Activated CD4-positive, alpha-beta memory T cell treated with anti-CD3 and anti-CD28 coated beads for 36 hours (primary cell): Measurements from ENCODE around the gene ACACB. TPM values are rescaled to one million over a fixed set of nuclear protein-coding genes. Genes with fewer than 3 reads are reported as not detected.

Experiments used
- CTCF ChIA-PET: fragments of 350-600 bp; sonication (Branson Sonifier 250); formaldehyde crosslinking; loops from one replicate; lab custom pipeline; 2021; ENCODE audit warnings: antibody characterized with exemption, inconsistent platforms; lab: Charles Lee
- POLR2A ChIA-PET: fragments of 350-600 bp; sonication (Branson Sonifier 250); formaldehyde crosslinking; loops from one replicate; lab custom pipeline; 2021; ENCODE audit warnings: antibody characterized with exemption; lab: Charles Lee
- DNase-seq: peaks from one replicate; pipeline ENCODE4 v3.0.0-alpha.2; 2020
- H3K27ac Mint-ChIP-seq: one replicate; pipeline ENCODE4 v1.8.0; 2021; ENCODE audit warnings: mixed read lengths
- H3K27me3 Mint-ChIP-seq: one replicate; pipeline ENCODE4 v1.8.0; 2021; ENCODE audit warnings: mixed read lengths
- H3K36me3 Mint-ChIP-seq: one replicate; pipeline ENCODE4 v1.8.0; 2021; ENCODE audit warnings: mixed read lengths
- H3K4me1 Mint-ChIP-seq: one replicate; pipeline ENCODE4 v1.8.0; 2021; ENCODE audit warnings: low read depth, mixed read lengths
- H3K4me3 Mint-ChIP-seq: one replicate; pipeline ENCODE4 v1.8.0; 2021; ENCODE audit warnings: mild to moderate bottlenecking, mixed read lengths
- H3K9me3 Mint-ChIP-seq: one replicate; pipeline ENCODE4 v1.8.0; 2021; ENCODE audit warnings: mixed read lengths
- intact Hi-C: fragments of 100-400 bp; cut with micrococcal nuclease; formaldehyde crosslinking; loops from one replicate; pipeline ENCODE4 v1.15.1; 2023
- total RNA-seq, 2 experiments: library from RNA; stranded (reverse); gene quantifications; one replicate each; pipeline ENCODE4 v1.2.3, GENCODE V29; 2021

Gene ACACB
- 10 to 100 TPM; 11.1 to 12.7 TPM for total RNA-seq

DNA sequence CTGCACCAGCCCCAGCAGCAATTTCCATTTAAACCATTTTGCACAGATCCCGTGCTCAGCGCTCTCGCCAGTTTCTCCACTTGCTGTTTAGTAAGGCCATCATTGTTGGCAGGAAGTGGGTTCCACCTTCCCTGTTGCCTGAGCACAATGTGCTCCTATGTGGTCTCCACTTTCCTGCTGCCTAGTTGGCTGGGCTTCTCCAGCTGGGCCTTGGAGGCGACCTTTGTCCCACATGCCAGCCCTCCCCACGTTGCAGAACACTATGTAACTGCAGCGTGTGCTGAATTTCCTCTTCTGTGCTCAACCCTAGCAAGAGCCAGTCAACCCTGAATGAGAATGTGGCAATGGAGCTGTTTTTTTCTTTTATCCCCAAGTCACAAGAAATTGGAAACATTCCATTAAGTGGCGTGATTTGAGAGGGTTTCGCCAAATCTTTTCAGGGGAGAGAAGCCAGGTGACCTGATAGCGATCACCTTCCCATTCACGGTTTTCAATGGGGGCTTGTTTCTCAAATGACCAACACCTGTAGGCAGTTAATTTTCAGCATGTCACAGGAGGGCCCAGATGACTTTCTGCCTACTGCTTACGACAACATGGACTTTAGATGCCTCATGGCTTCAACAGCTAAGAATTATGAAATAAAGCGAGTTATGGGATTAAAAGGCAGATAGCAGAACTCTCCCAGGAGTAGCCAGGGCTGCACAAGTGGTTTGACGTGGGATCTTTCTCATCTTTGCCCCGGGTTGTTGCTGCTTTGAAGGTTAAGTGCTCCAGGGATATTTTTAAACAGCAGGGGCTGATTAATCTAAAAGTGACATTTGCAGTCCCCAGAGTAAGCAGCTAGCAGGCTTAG lies at the start of gene ACACB:
Gene ACACB (plus strand): TSS at position 830 of the 853 bp plus-strand sequence. CDS start 22,819 bp downstream, outside the sequence.
- intact Hi-C loops = no loop called here
- no peaks in the 10 kb centered on the region for H3K9me3 Mint-ChIP-seq
- H3K27ac Mint-ChIP-seq = no peak within 1 kb of the TSS
- H3K4me3 Mint-ChIP-seq = no peak within 1 kb of the TSS
- peaks cover 13% of the 10 kb centered on the region for H3K4me1 Mint-ChIP-seq
- POLR2A ChIA-PET = no interaction called here
- no peak for DNase-seq
- H3K36me3 Mint-ChIP-seq = no peaks in the 10 kb centered on the region
- CTCF ChIA-PET = interaction anchor here (1.1 to 1.8 kb wide), 3 partner anchors 8 to 148 kb away, joined by 4 to 5 read pairs (median 4); partner anchors contain the start of gene ALKBH2
- no peaks in the 10 kb centered on the region for H3K27me3 Mint-ChIP-seq

- no peaks in the 10 kb centered on the region for H3K9me3 Mint-ChIP-seq
- peaks cover 26% of the 10 kb centered on the region for H3K36me3 Mint-ChIP-seq
- ChIA-PET CTCF (no interaction called here), POLR2A (no interaction called here)
- no peak for DNase-seq
- intact Hi-C loops = no loop called here
- no peak overlapping the region for H3K27ac Mint-ChIP-seq
- no peak overlapping the region for H3K4me3 Mint-ChIP-seq
- H3K4me1 Mint-ChIP-seq = no peaks in the 10 kb centered on the region
- no peaks in the 10 kb centered on the region for H3K27me3 Mint-ChIP-seq
Observed at GRCh38 chr12:109069307-109070271, 46.8 kb upstream of the ACACB start.

GRCh38 chr12:109074866-109075265 lies 41.5 kb upstream of the ACACB start:
- intact Hi-C loops = no loop called here
- Mint-ChIP-seq H3K4me3 (no peak overlapping the region), H3K4me1 (no peaks in the 10 kb centered on the region), H3K27ac (no peak overlapping the region), H3K36me3 (peaks cover 44% of the 10 kb centered on the region), H3K27me3 (no peaks in the 10 kb centered on the region), H3K9me3 (peaks cover 13% of the 10 kb centered on the region)
- no peak for DNase-seq
- ChIA-PET CTCF (no interaction called here), POLR2A (no interaction called here)

DNA sequence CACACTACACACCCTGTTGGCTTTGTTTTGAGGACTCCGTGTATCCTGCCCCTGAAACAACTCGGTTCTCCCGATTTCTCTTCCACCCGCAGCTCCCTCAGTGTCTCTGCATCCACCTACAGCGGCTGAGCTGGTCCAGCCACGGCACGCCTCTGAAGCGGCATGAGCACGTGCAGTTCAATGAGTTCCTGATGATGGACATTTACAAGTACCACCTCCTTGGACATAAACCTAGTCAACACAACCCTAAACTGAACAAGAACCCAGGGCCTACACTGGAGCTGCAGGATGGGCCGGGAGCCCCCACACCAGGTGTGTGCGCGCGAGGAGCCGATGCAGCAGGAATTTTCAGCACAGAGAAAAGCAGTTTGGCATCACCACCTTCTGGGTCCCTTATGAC lies 33.6 kb upstream of the ACACB start:
- DNase-seq = no peak
- ChIA-PET CTCF (interaction anchor here (1.2 kb wide), 1 partner anchor 10 kb away, joined by 4 read pairs; the partner anchor contains the start of gene ALKBH2), POLR2A (no interaction called here)
- H3K4me3 Mint-ChIP-seq = no peak overlapping the region
- H3K27me3 Mint-ChIP-seq = no peaks in the 10 kb centered on the region
- no peak overlapping the region for H3K27ac Mint-ChIP-seq
- intact Hi-C loops = no loop called here
- no peaks in the 10 kb centered on the region for H3K4me1 Mint-ChIP-seq
- peaks cover 44% of the 10 kb centered on the region for H3K36me3 Mint-ChIP-seq
- peaks cover 9% of the 10 kb centered on the region for H3K9me3 Mint-ChIP-seq

- H3K4me3 Mint-ChIP-seq = no peak overlapping the region
- H3K27ac Mint-ChIP-seq = no peak overlapping the region
- H3K27me3 Mint-ChIP-seq = no peaks in the 10 kb centered on the region
- peaks cover 37% of the 10 kb centered on the region for H3K36me3 Mint-ChIP-seq
- peaks cover 3% of the 10 kb centered on the region for H3K9me3 Mint-ChIP-seq
- ChIA-PET POLR2A (no interaction called here), CTCF (interaction anchor here (1.0 to 1.5 kb wide), 2 partner anchors 8 to 10 kb away, joined by 3 to 5 read pairs; partner anchors contain the start of gene ALKBH2)
- no peaks in the 10 kb centered on the region for H3K4me1 Mint-ChIP-seq
- no peak for DNase-seq
- intact Hi-C loops = no loop called here
Observed at GRCh38 chr12:109084425-109084824, 32.0 kb upstream of the ACACB start.

DNA sequence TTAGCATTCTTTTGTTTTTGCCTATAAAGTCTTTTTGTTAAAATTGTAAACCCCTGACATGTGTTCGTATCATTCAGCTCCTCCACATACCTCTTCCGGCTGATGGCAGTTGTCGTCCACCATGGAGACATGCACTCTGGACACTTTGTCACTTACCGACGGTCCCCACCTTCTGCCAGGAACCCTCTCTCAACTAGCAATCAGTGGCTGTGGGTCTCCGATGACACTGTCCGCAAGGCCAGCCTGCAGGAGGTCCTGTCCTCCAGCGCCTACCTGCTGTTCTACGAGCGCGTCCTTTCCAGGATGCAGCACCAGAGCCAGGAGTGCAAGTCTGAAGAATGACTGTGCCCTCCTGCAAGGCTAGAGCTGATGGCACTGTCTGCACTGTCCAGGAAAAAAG lies 30.8 kb upstream of the ACACB start:
- no peak for DNase-seq
- Mint-ChIP-seq H3K27ac (no peak overlapping the region), H3K9me3 (no peaks in the 10 kb centered on the region), H3K36me3 (peaks cover 36% of the 10 kb centered on the region), H3K4me3 (no peak overlapping the region), H3K4me1 (peaks cover 4% of the 10 kb centered on the region), H3K27me3 (no peaks in the 10 kb centered on the region)
- POLR2A ChIA-PET = no interaction called here
- CTCF ChIA-PET = interaction anchor here (1.0 to 1.5 kb wide), 2 partner anchors 7 to 9 kb away, joined by 3 to 5 read pairs; partner anchors contain the start of gene ALKBH2
- intact Hi-C loops = no loop called here

- H3K36me3 Mint-ChIP-seq = peaks cover 36% of the 10 kb centered on the region
- H3K4me1 Mint-ChIP-seq = peaks cover 16% of the 10 kb centered on the region
Observed at GRCh38 chr12:109087250-109087649, 29.1 kb upstream of the ACACB start.

DNA sequence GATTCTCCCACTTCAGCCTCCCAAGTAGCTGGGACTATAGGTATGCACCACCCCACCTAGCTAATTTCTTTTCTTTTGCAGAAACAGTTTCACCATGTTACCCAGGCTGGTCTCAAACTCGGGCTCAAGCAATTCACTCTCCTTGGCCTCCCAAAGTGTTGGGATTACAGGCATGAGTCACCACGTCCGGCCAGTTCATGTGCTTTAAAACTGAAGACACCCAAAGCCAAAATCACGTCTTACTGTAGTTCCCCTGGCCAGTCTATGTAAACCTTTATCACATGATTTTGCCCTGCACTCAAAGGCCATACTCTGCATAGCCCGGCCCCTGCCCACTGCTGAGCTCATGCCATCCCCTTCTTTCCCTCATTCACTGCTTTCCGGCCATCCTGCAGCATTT lies 27.6 kb upstream of the ACACB start:
- Mint-ChIP-seq H3K4me3 (no peak overlapping the region), H3K9me3 (no peaks in the 10 kb centered on the region), H3K27me3 (no peaks in the 10 kb centered on the region), H3K4me1 (peaks cover 30% of the 10 kb centered on the region), H3K36me3 (peaks cover 32% of the 10 kb centered on the region), H3K27ac (no peak overlapping the region)
- POLR2A ChIA-PET = no interaction called here
- DNase-seq = no peak
- intact Hi-C loops = no loop called here
- CTCF ChIA-PET = interaction anchor here (0.7 kb wide), 1 partner anchor 23 kb away, joined by 3 read pairs; no protein-coding TSS in a partner anchor

More at GRCh38 chr12:109087250-109087649, 29.1 kb upstream of the ACACB start:
- ChIA-PET POLR2A (no interaction called here), CTCF (interaction anchor here (1.0 to 2.1 kb wide), 4 partner anchors 25 to 203 kb away, joined by 4 to 9 read pairs (median 5); no protein-coding TSS in a partner anchor)
- no peaks in the 10 kb centered on the region for H3K27me3 Mint-ChIP-seq
- no peak overlapping the region for H3K27ac Mint-ChIP-seq
- no peak for DNase-seq
- no peak overlapping the region for H3K4me3 Mint-ChIP-seq
- H3K9me3 Mint-ChIP-seq = no peaks in the 10 kb centered on the region
- intact Hi-C loops = no loop called here

DNA sequence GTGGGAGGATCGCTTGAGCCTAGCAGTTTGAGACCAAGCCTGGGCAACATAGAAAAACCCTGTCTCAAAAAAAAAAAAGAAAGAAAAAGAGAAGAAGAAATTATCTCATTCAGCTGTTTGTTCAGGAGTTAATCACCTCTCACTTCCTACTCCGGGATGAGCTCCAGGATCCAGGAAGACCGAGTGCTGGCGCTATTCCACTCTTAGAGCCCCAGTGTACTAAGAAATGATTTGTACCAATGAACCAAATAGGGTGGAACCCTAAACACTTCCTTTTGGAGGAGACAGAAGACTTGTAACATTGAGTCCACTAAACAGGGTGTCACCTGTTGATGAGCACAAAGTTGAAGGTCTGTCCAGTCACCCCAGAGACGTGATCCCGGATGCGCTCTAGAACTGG lies 26.7 kb upstream of the ACACB start:
- H3K4me3 Mint-ChIP-seq = no peak overlapping the region
- DNase-seq = no peak
- peaks cover 31% of the 10 kb centered on the region for H3K36me3 Mint-ChIP-seq
- no peak overlapping the region for H3K27ac Mint-ChIP-seq
- intact Hi-C loops = loop anchor here (5.0 to 10.0 kb wide), 4 partner anchors 252 to 455 kb away; partner anchors contain the start of gene SELPLG
- H3K27me3 Mint-ChIP-seq = no peaks in the 10 kb centered on the region
- H3K4me1 Mint-ChIP-seq = peaks cover 34% of the 10 kb centered on the region
- POLR2A ChIA-PET = no interaction called here
- CTCF ChIA-PET = no interaction called here
- H3K9me3 Mint-ChIP-seq = no peaks in the 10 kb centered on the region

DNA sequence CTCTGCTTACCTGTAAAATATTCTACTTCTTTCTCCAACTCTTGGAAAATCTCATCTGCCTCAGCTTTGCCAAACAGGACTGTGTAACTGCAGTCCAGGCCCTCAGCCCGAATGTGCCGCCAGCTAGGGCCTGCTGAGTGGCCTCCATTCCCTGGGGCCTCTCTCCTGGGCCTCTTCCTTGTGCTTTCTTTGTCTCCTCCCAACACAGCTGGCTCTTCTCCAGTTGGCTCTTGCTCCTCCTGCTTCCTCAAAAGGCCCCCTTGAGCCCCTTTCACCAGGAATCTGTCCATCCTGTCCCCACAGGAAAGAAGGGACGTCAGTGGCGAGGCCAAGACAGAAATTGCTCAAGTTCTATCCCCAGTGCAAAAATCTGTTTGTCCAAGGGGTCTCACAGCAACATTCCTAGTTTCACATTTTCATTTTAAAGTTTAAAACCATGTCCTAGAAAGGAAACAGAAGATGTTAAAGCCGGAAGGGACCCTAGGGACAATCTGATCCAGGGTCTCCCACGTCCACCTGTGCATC lies 23.8 kb upstream of the ACACB start:
- POLR2A ChIA-PET = interaction anchor here (0.7 to 1.5 kb wide), 4 partner anchors 9 to 235 kb away, joined by 3 to 6 read pairs (median 4); partner anchors contain the start of genes SSH1 and USP30
- intact Hi-C loops = loop anchor here (1.0 to 10.0 kb wide), 10 partner anchors 39 to 524 kb away; partner anchors contain the start of genes CORO1C, SELPLG and SSH1
- H3K4me1 Mint-ChIP-seq = peaks cover 34% of the 10 kb centered on the region
- H3K4me3 Mint-ChIP-seq = peak overlapping the region; percentile 71
- no peaks in the 10 kb centered on the region for H3K9me3 Mint-ChIP-seq
- H3K27me3 Mint-ChIP-seq = no peaks in the 10 kb centered on the region
- DNase-seq = no peak
- H3K36me3 Mint-ChIP-seq = peaks cover 23% of the 10 kb centered on the region
- CTCF ChIA-PET = interaction anchor here (0.6 to 6.1 kb wide), 24 partner anchors 8 to 531 kb away, joined by 3 to 39 read pairs (median 4); partner anchors contain the start of genes ACACB, SART3, SVOP and USP30
- peak overlapping the region; percentile 81 for H3K27ac Mint-ChIP-seq
